IMR-90 (cell line): Measurements from ENCODE around the gene BTBD6. TPM values are rescaled to one million over a fixed set of nuclear protein-coding genes. Genes with fewer than 3 reads are reported as not detected.

Experiments used
- ATAC-seq: fragments of 200-7000 bp; cut with Tn5 transposase; 2 replicates; pipeline ENCODE4 v1.9.1; 2020; ENCODE audit warnings: low read depth, mild to moderate bottlenecking, moderate library complexity
- BruUV-seq: library from RNA; stranded (reverse); fragments of 400-500 nt; replicated peaks from 2 replicates; lab custom pipeline; 2021; lab: Mats Ljungman, UMichigan
- CTCF ChIA-PET: fragments of 300-600 bp; formaldehyde crosslinking; extraction: SDS; loops from one replicate; lab custom pipeline; 2021; ENCODE audit warnings: antibody characterized with exemption; lab: Yijun Ruan, JAX
- POLR2A ChIA-PET: fragments of 300-600 bp; sonication (Branson Sonifier 250); formaldehyde crosslinking; loops from one replicate; lab custom pipeline; 2022; ENCODE audit warnings: antibody characterized with exemption; ENCODE audit not compliant: unreplicated experiment; lab: Charles Lee
- DNase-seq: peaks from one replicate; pipeline ENCODE4 v3.0.0; 2013
- H2AFZ ChIP-seq: replicated peaks from 2 replicates; pipeline ENCODE3; 2013; ENCODE audit warnings: low read length, mild to moderate bottlenecking; ENCODE audit not compliant: poor library complexity
- H2AK5ac ChIP-seq: 2 replicates; pipeline ENCODE4 v1.6.1; 2013; ENCODE audit warnings: low read depth, low read length, inconsistent platforms
- H2AK9ac ChIP-seq: replicated peaks from 2 replicates; pipeline ENCODE3; 2013; ENCODE audit warnings: mild to moderate bottlenecking, low read depth, low read length, moderate library complexity; ENCODE audit not compliant: poor library complexity
- H2BK120ac ChIP-seq: 2 replicates; pipeline ENCODE4 v1.6.1; 2013; ENCODE audit warnings: low read depth, low read length, inconsistent platforms
- H2BK15ac ChIP-seq: 3 replicates; pipeline ENCODE4 v1.6.1; 2013; ENCODE audit warnings: low read depth, low read length, inconsistent platforms
- H2BK20ac ChIP-seq: 2 replicates; pipeline ENCODE4 v1.6.1; 2013; ENCODE audit warnings: low read depth, mild to moderate bottlenecking, inconsistent platforms, low read length, moderate library complexity
- H2BK5ac ChIP-seq: 2 replicates; pipeline ENCODE4 v1.6.1; 2013; ENCODE audit warnings: mild to moderate bottlenecking, low read depth, low read length, inconsistent platforms; ENCODE audit not compliant: poor library complexity, severe bottlenecking
- H3K14ac ChIP-seq: replicated peaks from 2 replicates; pipeline ENCODE4 v1.6.1; 2013; ENCODE audit warnings: low read depth, low read length, inconsistent platforms
- H3K18ac ChIP-seq: 2 replicates; pipeline ENCODE4 v1.6.1; 2013; ENCODE audit warnings: low read depth, low read length, control low read depth
- H3K23ac ChIP-seq: 2 replicates; pipeline ENCODE4 v1.6.1; 2013; ENCODE audit warnings: low read depth, low read length, inconsistent platforms
- H3K27ac ChIP-seq: 2 replicates; pipeline ENCODE4 v1.5.1; 2013; ENCODE audit warnings: mild to moderate bottlenecking, control low read depth, low read length; ENCODE audit not compliant: insufficient read depth
- H3K27me3 ChIP-seq: 2 replicates; pipeline ENCODE4 v1.6.1; 2013; ENCODE audit warnings: low read length; ENCODE audit not compliant: control insufficient read depth, insufficient read depth
- H3K36me3 ChIP-seq: 2 replicates; pipeline ENCODE4 v1.6.1; 2013; ENCODE audit warnings: low read length, mixed read lengths; ENCODE audit not compliant: control insufficient read depth, insufficient read depth
- H3K4ac ChIP-seq: 2 replicates; pipeline ENCODE4 v1.6.1; 2013; ENCODE audit warnings: low read depth, low read length, inconsistent platforms
- H3K4me1 ChIP-seq: 2 replicates; pipeline ENCODE4 v1.6.1; 2013; ENCODE audit warnings: low read length, mixed read lengths; ENCODE audit not compliant: control insufficient read depth, insufficient read depth
- H3K4me2 ChIP-seq: 2 replicates; pipeline ENCODE4 v1.6.1; 2013; ENCODE audit warnings: low read depth, mild to moderate bottlenecking, control low read depth, low read length, moderate library complexity
- H3K4me3 ChIP-seq: 2 replicates; pipeline ENCODE4 v1.5.1; 2013; ENCODE audit warnings: low read depth, mild to moderate bottlenecking, control low read depth, low read length, moderate library complexity; ENCODE audit not compliant: insufficient read depth
- H3K56ac ChIP-seq: 2 replicates; pipeline ENCODE4 v1.6.1; 2013; ENCODE audit warnings: low read length, inconsistent platforms; ENCODE audit not compliant: insufficient read depth; ENCODE audit errors: extremely low read depth
- H3K79me1 ChIP-seq, 2 experiments: 2 replicates each; pipeline ENCODE4 v1.6.1; 2013; ENCODE audit warnings: low read length in 2 of 2, inconsistent platforms in 1 of 2, low read depth in 1 of 2
- H3K9ac ChIP-seq: 2 replicates; pipeline ENCODE4 v1.6.1; 2013; ENCODE audit warnings: low read depth, low read length, control low read depth
- H3K9me1 ChIP-seq: 2 replicates; pipeline ENCODE4 v1.6.1; 2013; ENCODE audit warnings: low read length, inconsistent platforms; ENCODE audit not compliant: insufficient read depth
- H3K9me3 ChIP-seq: 2 replicates; pipeline ENCODE4 v1.6.1; 2013; ENCODE audit warnings: low read length; ENCODE audit not compliant: control insufficient read depth, insufficient read depth
- H4K20me1 ChIP-seq: 2 replicates; pipeline ENCODE4 v1.6.1; 2013; ENCODE audit warnings: low read length, inconsistent platforms; ENCODE audit not compliant: insufficient read depth
- H4K5ac ChIP-seq: 2 replicates; pipeline ENCODE4 v1.6.1; 2013; ENCODE audit warnings: mild to moderate bottlenecking, low read depth, low read length, control low read depth
- H4K8ac ChIP-seq, 2 experiments: 2 replicates each; pipeline ENCODE4 v1.6.1; 2013; ENCODE audit warnings: low read depth in 2 of 2, low read length in 2 of 2, control low read depth in 1 of 2, inconsistent platforms in 1 of 2
- H4K91ac ChIP-seq: 2 replicates; pipeline ENCODE4 v1.6.1; 2013; ENCODE audit warnings: low read depth, low read length, inconsistent platforms; ENCODE audit not compliant: insufficient read depth
- BHLHE40 ChIP-seq: fragments of 150-350 bp; IDR thresholded peaks from 2 replicates; pipeline ENCODE4 v1.6.1; 2016; ENCODE audit warnings: mild to moderate bottlenecking, low read depth, low read length
- CEBPB ChIP-seq: IDR thresholded peaks from 2 replicates; pipeline ENCODE4 v1.6.1; 2012; ENCODE audit warnings: low read depth, low read length, improper control_type of control experiment
- CHD1 ChIP-seq: IDR thresholded peaks from 2 replicates; pipeline ENCODE4 v1.6.1; 2012; ENCODE audit warnings: low read depth, low read length, improper control_type of control experiment
- CTCF ChIP-seq: conservative IDR thresholded peaks from 2 replicates; pipeline ENCODE4 v1.5.1; 2012; ENCODE audit warnings: mild to moderate bottlenecking, low read depth, low read length, improper control_type of control experiment
- ELK1 ChIP-seq: fragments of 150-350 bp; IDR thresholded peaks from 2 replicates; pipeline ENCODE4 v1.6.1; 2016; ENCODE audit warnings: low read depth, mild to moderate bottlenecking, low read length, moderate library complexity, borderline replicate concordance
- FOS ChIP-seq: fragments of 150-350 bp; IDR thresholded peaks from 2 replicates; pipeline ENCODE4 v1.6.1; 2016; ENCODE audit warnings: low read depth, low read length
- MAFK ChIP-seq: IDR thresholded peaks from 2 replicates; pipeline ENCODE4 v1.6.1; 2012; ENCODE audit warnings: low read depth, low read length, improper control_type of control experiment
- MAZ ChIP-seq: IDR thresholded peaks from 2 replicates; pipeline ENCODE4 v1.6.1; 2012; ENCODE audit warnings: low read depth, mild to moderate bottlenecking, low read length, improper control_type of control experiment, moderate library complexity, borderline replicate concordance
- MXI1 ChIP-seq: IDR thresholded peaks from 2 replicates; pipeline ENCODE4 v1.6.1; 2012; ENCODE audit warnings: low read depth, mild to moderate bottlenecking, low read length, moderate library complexity, borderline replicate concordance
- NFE2L2 ChIP-seq: fragments of 150-350 bp; IDR thresholded peaks from 2 replicates; pipeline ENCODE4 v1.6.1; 2016; ENCODE audit warnings: low read depth, mild to moderate bottlenecking, low read length
- RCOR1 ChIP-seq: IDR thresholded peaks from 2 replicates; pipeline ENCODE4 v1.6.1; 2012; ENCODE audit warnings: mild to moderate bottlenecking, low read length, improper control_type of control experiment; ENCODE audit not compliant: insufficient replicate concordance
- USF2 ChIP-seq: fragments of 150-350 bp; IDR thresholded peaks from 2 replicates; pipeline ENCODE4 v1.6.1; 2017; ENCODE audit warnings: mild to moderate bottlenecking, antibody characterized with exemption, low read length, low read depth
- WGBS, 2 experiments: methylation state at CpG; one replicate each; pipeline versions ENCODE4 v1.1.5 to v1.1.7; 2013; ENCODE audit warnings: missing lambda C conversion rate in 2 of 2; ENCODE audit not compliant: insufficient read length in 1 of 2; ENCODE audit errors: extremely low coverage in 2 of 2; 5-methylcytosine and 5-hydroxymethylcytosine counted together
- dilution Hi-C: fragments of 300-500 bp; cut with HindIII; formaldehyde crosslinking; loops from one replicate; pipeline ENCODE4 v1.14.3; 2018; ENCODE audit warnings: low sequenced_read_pairs; ENCODE audit not compliant: unreplicated experiment
- in situ Hi-C: fragments of 300-500 bp; cut with MboI; formaldehyde crosslinking; loops from 3 replicates; pipeline ENCODE4 v1.14.3; 2019; ENCODE audit warnings: low sequenced_read_pairs, inconsistent platforms, mixed read lengths
- intact Hi-C: fragments of 100-400 bp; cut with micrococcal nuclease; formaldehyde crosslinking; loops from 2 replicates; pipeline ENCODE4 v1.10.0; 2022
- polyA plus RNA-seq, 3 experiments: library from polyadenylated mRNA; depleted of rRNA; stranded (reverse); fragments of >200 nt; gene quantifications; 2 replicates each; pipeline ENCODE4 v1.2.3, GENCODE V29; 2012; ENCODE audit warnings: low replicate concordance in 1 of 3
- total RNA-seq: library from RNA; depleted of rRNA; stranded (reverse); fragments of >200 nt; gene quantifications from 2 replicates; pipeline ENCODE4 v1.2.3, GENCODE V29; 2012

Gene BTBD6
- total and polyA plus RNA-seq, 2 of the 4 experiments (the other 2 are of a cell fraction), result 33.9 to 43.9 TPM

- POLR2A ChIA-PET, result no interaction called here
- no peak overlapping the region for H3K4me2 ChIP-seq
- intact Hi-C loops, result loop anchor here (5.0 kb wide), 1 partner anchor 68 kb away; no protein-coding TSS in a partner anchor
These were observed 35.6 kb downstream of the BTBD6 start for GRCh38 chr14:105283899-105284298.

More at GRCh38 chr14:105283899-105284298, 35.6 kb downstream of the BTBD6 start:
- Histone ChIP-seq H4K91ac (no peak overlapping the region), H4K8ac (no peak overlapping the region), H4K5ac (no peak overlapping the region), H3K23ac (no peak overlapping the region), H3K9me3 (no peaks in the 10 kb centered on the region), H2AK5ac (no peak overlapping the region), H3K27ac (no peak overlapping the region), H3K18ac (no peak overlapping the region), H2BK20ac (no peak overlapping the region), H4K20me1 (peaks cover 52% of the 10 kb centered on the region), H3K27me3 (no peaks in the 10 kb centered on the region), H2AK9ac (no peak overlapping the region), H3K9me1 (0 out of 2 replicates have a peak, but pooled peaks cover 3% of the 10 kb centered on the region), H3K14ac (no peak overlapping the region), H2BK120ac (no peak overlapping the region), H2BK5ac (no peak overlapping the region), H3K56ac (no peak overlapping the region), H2AFZ (no peak overlapping the region), H3K4ac (no peak overlapping the region), H2BK15ac (no peak overlapping the region), H3K9ac (no peak overlapping the region), H3K79me1 (peaks cover 14 to 53% of the 10 kb centered on the region in 2 experiments), H3K36me3 (peaks cover 10% of the 10 kb centered on the region), H3K4me3 (no peak overlapping the region), H3K4me1 (no peaks in the 10 kb centered on the region)
- DNase-seq (no peak), ATAC-seq (no peak)
- no TSS peak for BruUV-seq
- 77% methylated on average over 2 of the region's 15 CpGs; no CpG with 5 or more reads in 1 of the 2 experiments for WGBS, 2 experiments
- in situ Hi-C loops, result loop anchor here (5.0 kb wide), 1 partner anchor 82 kb away; no protein-coding TSS in a partner anchor
- TF ChIP-seq MAFK (no peak), RCOR1 (no peak), MAZ (no peak), NFE2L2 (no peak), CEBPB (no peak), CHD1 (no peak), CTCF (no peak), MXI1 (no peak), USF2 (no peak), ELK1 (no peak), FOS (no peak), BHLHE40 (no peak)
- dilution Hi-C loops, result no loop called here
- CTCF ChIA-PET, result interaction anchor here (0.6 kb wide), 1 partner anchor 40 kb away, joined by 8 read pairs; no protein-coding TSS in a partner anchor
